A549 (cell line): ENCODE data around the gene PRR5L. TPM values are rescaled to one million over a fixed set of nuclear protein-coding genes. Genes with fewer than 3 reads are reported as not detected.

Source experiments
- ATAC-seq, 2 experiments: fragments of 200-7000 bp in 1 of 2; fragments of >200 bp in 1 of 2; cut with Nextera tagmentation in 1 of 2; cut with Tn5 transposase in 1 of 2; 3 replicates each; pipeline versions ENCODE4 v1.8.0 to v1.9.1; 2018 to 2020; ENCODE audit warnings: mild to moderate bottlenecking in 1 of 2, moderate library complexity in 1 of 2
- CTCF ChIA-PET: fragments of 300-600 bp; sonication (Branson Sonifier 250); formaldehyde crosslinking; extraction: SDS; loops from one replicate; lab custom pipeline; 2021; ENCODE audit warnings: antibody characterized with exemption, inconsistent platforms; lab: Yijun Ruan, JAX
- POLR2A ChIA-PET: fragments of 350-600 bp; formaldehyde crosslinking; extraction: SDS; loops from one replicate; lab custom pipeline; 2021; ENCODE audit warnings: antibody characterized with exemption, inconsistent platforms; lab: Yijun Ruan, JAX
- DNase-seq, 2 experiments: peaks; one replicate each; pipeline versions ENCODE4 v3.0.0 to v3.0.0-alpha.2; 2011 to 2016; ENCODE audit warnings: low read depth in 1 of 2, low spot score in 1 of 2
- FAIRE-seq: peaks from 2 replicates; lab custom pipeline; 2011; peaks lifted over from hg19 to GRCh38; lab: Jason Lieb, UNC
- H3K27ac ChIP-seq, 2 experiments: fragments of >200 bp; sonication (Bioruptor Twin); formaldehyde crosslinking; 3 replicates each; pipeline ENCODE4 v1.5.1; 2016 to 2017
- H3K4me1 ChIP-seq: fragments of >200 bp; sonication (Bioruptor Twin); formaldehyde crosslinking; 3 replicates; pipeline ENCODE4 v1.6.1; 2016
- H3K4me2 ChIP-seq: fragments of >200 bp; sonication (Bioruptor Twin); formaldehyde crosslinking; 3 replicates; pipeline ENCODE4 v1.6.1; 2016
- H3K4me3 ChIP-seq: fragments of >200 bp; sonication (Bioruptor Twin); formaldehyde crosslinking; 3 replicates; pipeline ENCODE4 v1.5.1; 2016
- H3K9me3 ChIP-seq: fragments of >200 bp; sonication (Bioruptor Twin); formaldehyde crosslinking; 3 replicates; pipeline ENCODE4 v1.6.1; 2016
- CBX2 ChIP-seq: fragments of 200-600 bp; sonication (generic); IDR thresholded peaks from 2 replicates; pipeline ENCODE4 v1.6.1; 2016; ENCODE audit warnings: low read depth, mild to moderate bottlenecking, borderline replicate concordance
- CHD4 ChIP-seq: fragments of 200-600 bp; sonication (generic); IDR thresholded peaks from 2 replicates; pipeline ENCODE4 v1.6.1; 2016; ENCODE audit warnings: antibody characterized with exemption, mild to moderate bottlenecking, borderline replicate concordance
- FOSL2 ChIP-seq, 2 experiments: fragments of 450-650 bp in 1 of 2; fragments of >200 bp in 1 of 2; sonication (Bioruptor Twin) in 1 of 2; formaldehyde crosslinking; IDR thresholded peaks; 2 replicates each; pipeline versions ENCODE4 v1.5.0 to v1.6.1; 2016 to 2020; ENCODE audit warnings: mild to moderate bottlenecking in 1 of 2, moderate library complexity in 1 of 2
- FOXS1 ChIP-seq: fragments of 250-450 bp; sonication (Bioruptor Pico); IDR thresholded peaks from 2 replicates; pipeline ENCODE4 v1.5.0; 2020; ENCODE audit warnings: mild to moderate bottlenecking, moderate library complexity
- HDAC2 ChIP-seq: fragments of 200-600 bp; sonication (generic); IDR thresholded peaks from 2 replicates; pipeline ENCODE4 v1.6.1; 2016
- HOXB13 ChIP-seq: fragments of 250-450 bp; sonication (Bioruptor Pico); IDR thresholded peaks from 2 replicates; pipeline ENCODE4 v1.5.0; 2020; ENCODE audit warnings: low read depth, mild to moderate bottlenecking, moderate library complexity
- MAZ ChIP-seq: fragments of 150-350 bp; IDR thresholded peaks from 2 replicates; pipeline ENCODE4 v1.6.1; 2014; ENCODE audit warnings: antibody characterized with exemption, low read depth, low read length, borderline replicate concordance
- NFE2L2 ChIP-seq: fragments of 150-350 bp; conservative IDR thresholded peaks from 2 replicates; pipeline ENCODE4 v1.6.1; 2014; ENCODE audit warnings: low read length
- POLR2A ChIP-seq: IDR thresholded peaks from 2 replicates; pipeline ENCODE4 v1.6.1; 2012; ENCODE audit warnings: mild to moderate bottlenecking, low read length
- POLR2AphosphoS2 ChIP-seq: conservative IDR thresholded peaks from 2 replicates; pipeline ENCODE4 v1.6.1; 2012; ENCODE audit warnings: low read length, improper control_type of control experiment, inconsistent platforms
- RAD21 ChIP-seq, 2 experiments: fragments of >200 bp in 1 of 2; sonication (Bioruptor Twin) in 1 of 2; formaldehyde crosslinking in 1 of 2; IDR thresholded peaks in 1 of 2; conservative IDR thresholded peaks in 1 of 2; 2 replicates in 1 of 2; 3 replicates in 1 of 2; pipeline ENCODE4 v1.6.1; 2012 to 2018; ENCODE audit warnings: inconsistent platforms in 1 of 2
- RCOR1 ChIP-seq: fragments of 150-350 bp; IDR thresholded peaks from 2 replicates; pipeline ENCODE4 v1.6.1; 2014; ENCODE audit warnings: antibody characterized with exemption, low read length, low read depth
- RNF2 ChIP-seq: fragments of 200-600 bp; sonication (generic); IDR thresholded peaks from 2 replicates; pipeline ENCODE4 v1.6.1; 2016; ENCODE audit warnings: low read depth, mild to moderate bottlenecking, antibody characterized with exemption, moderate library complexity, borderline replicate concordance
- TFCP2L1 ChIP-seq: fragments of 250-450 bp; sonication (Bioruptor Pico); IDR thresholded peaks from 2 replicates; pipeline ENCODE4 v1.5.0; 2021; ENCODE audit warnings: mild to moderate bottlenecking
- ZC3H11A ChIP-seq: fragments of 450-650 bp; IDR thresholded peaks from 2 replicates; pipeline ENCODE4 v1.6.1; 2014; ENCODE audit warnings: antibody characterized with exemption, mild to moderate bottlenecking
- WGBS: methylation state at CpG from one replicate; pipeline ENCODE4 v1.1.6; 2017; ENCODE audit errors: missing lambda C conversion rate; 5-methylcytosine and 5-hydroxymethylcytosine counted together
- polyA plus RNA-seq, 4 experiments: library from polyadenylated mRNA; depleted of rRNA in 3 of 4; stranded (reverse); fragments of >200 nt; fragmentation: RNase III in 1 of 4; extraction: RNeasy Plus Mini Kit Qiagen cat#74134 plus additional on column Dnase treatment in 1 of 4; gene quantifications; 2 replicates in 3 of 4; 3 replicates in 1 of 4; pipeline ENCODE4 v1.2.3, GENCODE V29; 2011 to 2017
- TF ChIP-seq, protein P1 (sequence below): IDR thresholded peaks from 2 replicates; pipeline ENCODE4 v1.6.1; 2012
- TF ChIP-seq, protein P2 (sequence below): fragments of >200 bp; sonication (Bioruptor Twin); formaldehyde crosslinking; IDR thresholded peaks from 2 replicates; pipeline ENCODE4 v1.6.1; 2016
- TF ChIP-seq, protein P3 (sequence below): fragments of 200-600 bp; sonication (generic); IDR thresholded peaks from 2 replicates; pipeline ENCODE4 v1.6.1; 2016; ENCODE audit warnings: antibody characterized with exemption, mild to moderate bottlenecking, moderate library complexity
- TF ChIP-seq, protein P4 (sequence below): IDR thresholded peaks from 2 replicates; pipeline ENCODE4 v1.6.1; 2012; ENCODE audit warnings: low read depth, borderline replicate concordance
- TF ChIP-seq, protein P5 (sequence below): fragments of 450-650 bp; IDR thresholded peaks from 2 replicates; pipeline ENCODE4 v1.6.1; 2014; ENCODE audit warnings: antibody characterized with exemption

PRR5L gene
- polyA plus RNA-seq, 2 of the 4 experiments (the other 2 are of a cell fraction) = 6.9 to 12.1 TPM

DNA sequence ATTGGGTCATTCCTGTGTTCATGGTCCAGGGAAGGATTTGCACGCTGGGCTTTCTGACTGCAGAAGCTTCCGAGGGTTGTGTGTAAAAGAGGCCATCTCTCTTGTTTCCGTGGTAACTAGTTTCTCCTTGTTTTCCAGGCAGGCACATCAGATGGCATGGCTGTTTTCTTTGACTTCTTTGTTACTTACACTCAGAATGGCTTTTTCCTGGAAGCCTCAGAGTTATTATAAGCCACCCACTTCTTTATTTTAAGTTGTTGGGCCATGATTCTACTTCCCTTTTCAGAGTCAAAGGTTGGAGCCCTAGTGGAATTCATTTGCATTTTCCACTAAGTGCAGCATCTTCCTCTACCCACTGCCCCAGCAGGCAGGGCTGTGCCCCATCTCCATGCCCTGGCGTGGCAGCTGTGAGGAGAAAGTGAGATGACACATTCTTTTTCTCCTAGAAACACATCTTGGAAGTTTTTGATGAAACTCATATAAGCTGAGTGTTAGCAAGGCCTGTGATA, 94.9 kb downstream of the PRR5L start:
- WGBS = 35% methylated on average over 4 of the region's 4 CpGs
- H3K4me1 ChIP-seq = no peaks in the 10 kb centered on the region
- ChIA-PET POLR2A (no interaction called here), CTCF (no interaction called here)
- no peaks in the 10 kb centered on the region for H3K9me3 ChIP-seq
- no peak overlapping the region for H3K27ac ChIP-seq
- no peak for DNase-seq
- H3K4me2 ChIP-seq = no peak overlapping the region
- H3K4me3 ChIP-seq = no peak overlapping the region
- TF ChIP-seq CBX2 = no peak
- no peak for TF ChIP-seq HOXB13 (CRISPR knock-in tag)
- TF ChIP-seq, protein P1, sequence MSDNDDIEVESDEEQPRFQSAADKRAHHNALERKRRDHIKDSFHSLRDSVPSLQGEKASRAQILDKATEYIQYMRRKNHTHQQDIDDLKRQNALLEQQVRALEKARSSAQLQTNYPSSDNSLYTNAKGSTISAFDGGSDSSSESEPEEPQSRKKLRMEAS = no peak
- TF ChIP-seq NFE2L2 = no peak
- no peak for TF ChIP-seq RCOR1
- TF ChIP-seq POLR2AphosphoS2 = no peak
- TF ChIP-seq RNF2 = no peak
- TF ChIP-seq, protein P2, sequence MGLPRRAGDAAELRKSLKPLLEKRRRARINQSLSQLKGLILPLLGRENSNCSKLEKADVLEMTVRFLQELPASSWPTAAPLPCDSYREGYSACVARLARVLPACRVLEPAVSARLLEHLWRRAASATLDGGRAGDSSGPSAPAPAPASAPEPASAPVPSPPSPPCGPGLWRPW = no peak
- TF ChIP-seq, protein P3, sequence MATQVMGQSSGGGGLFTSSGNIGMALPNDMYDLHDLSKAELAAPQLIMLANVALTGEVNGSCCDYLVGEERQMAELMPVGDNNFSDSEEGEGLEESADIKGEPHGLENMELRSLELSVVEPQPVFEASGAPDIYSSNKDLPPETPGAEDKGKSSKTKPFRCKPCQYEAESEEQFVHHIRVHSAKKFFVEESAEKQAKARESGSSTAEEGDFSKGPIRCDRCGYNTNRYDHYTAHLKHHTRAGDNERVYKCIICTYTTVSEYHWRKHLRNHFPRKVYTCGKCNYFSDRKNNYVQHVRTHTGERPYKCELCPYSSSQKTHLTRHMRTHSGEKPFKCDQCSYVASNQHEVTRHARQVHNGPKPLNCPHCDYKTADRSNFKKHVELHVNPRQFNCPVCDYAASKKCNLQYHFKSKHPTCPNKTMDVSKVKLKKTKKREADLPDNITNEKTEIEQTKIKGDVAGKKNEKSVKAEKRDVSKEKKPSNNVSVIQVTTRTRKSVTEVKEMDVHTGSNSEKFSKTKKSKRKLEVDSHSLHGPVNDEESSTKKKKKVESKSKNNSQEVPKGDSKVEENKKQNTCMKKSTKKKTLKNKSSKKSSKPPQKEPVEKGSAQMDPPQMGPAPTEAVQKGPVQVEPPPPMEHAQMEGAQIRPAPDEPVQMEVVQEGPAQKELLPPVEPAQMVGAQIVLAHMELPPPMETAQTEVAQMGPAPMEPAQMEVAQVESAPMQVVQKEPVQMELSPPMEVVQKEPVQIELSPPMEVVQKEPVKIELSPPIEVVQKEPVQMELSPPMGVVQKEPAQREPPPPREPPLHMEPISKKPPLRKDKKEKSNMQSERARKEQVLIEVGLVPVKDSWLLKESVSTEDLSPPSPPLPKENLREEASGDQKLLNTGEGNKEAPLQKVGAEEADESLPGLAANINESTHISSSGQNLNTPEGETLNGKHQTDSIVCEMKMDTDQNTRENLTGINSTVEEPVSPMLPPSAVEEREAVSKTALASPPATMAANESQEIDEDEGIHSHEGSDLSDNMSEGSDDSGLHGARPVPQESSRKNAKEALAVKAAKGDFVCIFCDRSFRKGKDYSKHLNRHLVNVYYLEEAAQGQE = no peak
- TF ChIP-seq, protein P4, sequence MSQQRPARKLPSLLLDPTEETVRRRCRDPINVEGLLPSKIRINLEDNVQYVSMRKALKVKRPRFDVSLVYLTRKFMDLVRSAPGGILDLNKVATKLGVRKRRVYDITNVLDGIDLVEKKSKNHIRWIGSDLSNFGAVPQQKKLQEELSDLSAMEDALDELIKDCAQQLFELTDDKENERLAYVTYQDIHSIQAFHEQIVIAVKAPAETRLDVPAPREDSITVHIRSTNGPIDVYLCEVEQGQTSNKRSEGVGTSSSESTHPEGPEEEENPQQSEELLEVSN = no peak
- TF ChIP-seq, protein P5, sequence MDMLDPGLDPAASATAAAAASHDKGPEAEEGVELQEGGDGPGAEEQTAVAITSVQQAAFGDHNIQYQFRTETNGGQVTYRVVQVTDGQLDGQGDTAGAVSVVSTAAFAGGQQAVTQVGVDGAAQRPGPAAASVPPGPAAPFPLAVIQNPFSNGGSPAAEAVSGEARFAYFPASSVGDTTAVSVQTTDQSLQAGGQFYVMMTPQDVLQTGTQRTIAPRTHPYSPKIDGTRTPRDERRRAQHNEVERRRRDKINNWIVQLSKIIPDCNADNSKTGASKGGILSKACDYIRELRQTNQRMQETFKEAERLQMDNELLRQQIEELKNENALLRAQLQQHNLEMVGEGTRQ = no peak
- no peak for FAIRE-seq
- no peak for ATAC-seq

DNA sequence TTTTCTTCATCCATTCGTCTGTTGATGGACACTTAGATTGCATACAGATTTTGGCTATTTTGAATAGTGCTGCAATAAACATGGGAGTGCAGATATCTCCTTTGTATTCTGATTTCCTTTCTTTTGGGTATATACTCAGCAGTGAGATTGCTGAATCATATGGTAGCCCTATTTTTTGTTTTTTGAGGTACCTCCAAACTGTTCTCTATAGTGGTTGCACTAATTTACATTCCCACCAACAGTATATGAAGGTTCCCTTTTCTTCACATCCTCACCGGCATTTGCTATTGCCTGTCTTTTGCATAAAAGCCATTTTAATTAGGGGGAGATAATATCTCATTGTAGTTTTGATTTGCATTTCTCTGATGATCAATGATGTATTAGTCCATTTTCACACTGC, 96.1 kb downstream of the PRR5L start:
- DNase-seq (no peak), FAIRE-seq (no peak), ATAC-seq (no peak)
- ChIA-PET POLR2A (no interaction called here), CTCF (interaction anchor here (1.1 kb wide), 1 partner anchor 9 kb away, joined by 3 read pairs; no protein-coding TSS in a partner anchor)
- Histone ChIP-seq H3K4me3 (no peak overlapping the region), H3K9me3 (no peaks in the 10 kb centered on the region), H3K27ac (no peak overlapping the region), H3K4me2 (no peak overlapping the region), H3K4me1 (no peaks in the 10 kb centered on the region)
- 87% methylated on average over 2 of the region's 2 CpGs for WGBS
- TF ChIP-seq POLR2A (no peak), POLR2AphosphoS2 (no peak), RAD21 (conservative IDR thresholded peaks at IDR 0.05 in 1 of 2, IDR thresholded peaks at IDR 0.05 in 1 of 2) (no peak), MAZ (no peak), ZC3H11A (no peak), FOXS1 (CRISPR knock-in tag) (no peak), HDAC2 (no peak), RNF2 (no peak), HOXB13 (CRISPR knock-in tag) (no peak), FOSL2 (IDR thresholded peaks at IDR 0.05) (no peak), FOSL2 (CRISPR knock-in tag; IDR thresholded peaks at IDR 0.05) (no peak), TFCP2L1 (CRISPR knock-in tag) (no peak), CHD4 (no peak)
